ENCODE measurements around the gene NSMCE3.

The NSMCE3 gene

DNA sequence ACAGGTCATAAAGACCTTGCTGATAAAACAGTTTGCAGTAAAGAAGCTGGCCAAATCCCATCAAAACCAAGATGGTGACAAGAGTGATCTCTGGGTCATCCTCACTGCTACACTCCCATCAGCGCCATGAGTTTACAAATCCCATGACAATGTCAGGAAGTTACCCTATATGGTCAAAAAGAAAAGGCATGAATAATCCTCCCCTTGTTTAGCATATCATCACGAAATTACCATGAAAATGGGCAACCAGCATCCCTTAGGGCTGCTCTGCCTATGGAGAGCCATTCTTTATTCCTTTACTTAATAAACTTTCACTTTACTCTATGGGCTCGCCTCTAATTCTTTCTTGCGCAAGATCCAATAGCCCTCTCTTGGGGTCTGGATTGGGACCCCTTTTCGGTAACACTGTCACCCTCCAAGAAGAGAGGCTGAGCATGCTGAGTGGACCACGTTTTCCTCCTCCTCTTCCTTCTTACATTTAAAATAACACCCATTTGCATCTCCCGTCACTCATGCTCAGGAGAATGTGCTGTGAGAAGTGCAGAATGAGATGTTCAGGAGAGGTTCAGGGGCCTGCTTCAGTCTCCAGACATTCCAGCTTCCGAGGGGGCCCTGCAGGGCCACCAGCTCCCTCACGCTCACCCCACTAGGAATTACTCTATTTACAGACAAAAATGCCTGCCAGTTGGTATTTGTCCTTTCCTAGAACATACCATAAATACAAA lies 47.3 kb downstream of the NSMCE3 start:
- no peak for DNase-seq (ENCODE audit: low read depth in 2 of 3, low spot score in 2 of 3)

- DNase-seq (ENCODE audit: low read depth in 2 of 3, low spot score in 2 of 3), result no peak
Observed at GRCh38 chr15:29220852-29221251, 48.8 kb downstream of the NSMCE3 start.

GRCh38 chr15:29216955-29217354 lies 52.7 kb downstream of the NSMCE3 start:
- DNase-seq (ENCODE audit: low read depth in 2 of 3, low spot score in 2 of 3), result no peak

All from activated CD8-positive, alpha-beta memory T cell treated with anti-CD3 and anti-CD28 coated beads for 48 hours (primary cell).